ENCODE data around the gene SLC25A45. TPM values are rescaled to one million over a fixed set of nuclear protein-coding genes. Genes with fewer than 3 reads are reported as not detected.

SLC25A45 gene
- polyA plus RNA-seq, 1 donor (not counting 4 experiments of a cell fraction or from before 2014, with no cell fraction given) = 0.20 TPM

GRCh38 chr11:65390099-65390941 lies 7.9 kb upstream of the SLC25A45 start:
- dilution Hi-C loops (cut with MboI; ENCODE audit: extremely low pct_ligation_motif_present, low sequenced_read_pairs) = no loop called here
- peaks cover 46% of the 10 kb centered on the region for H3K4me1 ChIP-seq (ENCODE audit: control insufficient read depth, extremely low read depth, insufficient read depth, low read length)
- peak overlapping the region; percentile 62 for H3K4me2 ChIP-seq (ENCODE audit: control insufficient read depth, extremely low read depth, insufficient read depth, low read depth, low read length)
- H3K9me1 ChIP-seq (ENCODE audit: control insufficient read depth, extremely low read depth, insufficient read depth, low read length) = peaks cover 3% of the 10 kb centered on the region
- TF ChIP-seq CTCF (optimal IDR thresholded peaks at IDR 0.05 in 1 of 3, IDR thresholded peaks at IDR 0.05 in 1 of 3, conservative IDR thresholded peaks at IDR 0.05 in 1 of 3; ENCODE audit: extremely low read depth in 1 of 3, insufficient read depth in 2 of 3, low read length in 3 of 3) = no peak
- no peak for TF ChIP-seq EZH2 (IDR thresholded peaks at IDR 0.05; ENCODE audit: low read length)
- DNase-seq (ENCODE audit: low read depth, low spot score) = no peak
- peaks cover 23 to 28% of the 10 kb centered on the region in 2 experiments for H3K36me3 ChIP-seq (ENCODE audit: control insufficient read depth in 2 of 2, extremely low read depth in 1 of 2, insufficient read depth in 2 of 2, low read length in 2 of 2)
- H3K27ac ChIP-seq (ENCODE audit: control insufficient read depth, insufficient read depth, low read length) = peak overlapping the region; percentile 8
- H3K9me3 ChIP-seq (ENCODE audit: control insufficient read depth, low read depth, low read length) = no peaks in the 10 kb centered on the region
- peaks cover 54% of the 10 kb centered on the region for H3K79me2 ChIP-seq (ENCODE audit: control insufficient read depth, insufficient read depth, low read length)
- peaks cover 2% of the 10 kb centered on the region for H4K20me1 ChIP-seq (ENCODE audit: control insufficient read depth, extremely low read depth, insufficient read depth, low read length)
- peak overlapping the region; percentile 50 for H3K9ac ChIP-seq (ENCODE audit: control insufficient read depth, extremely low read depth, insufficient read depth, low read length)
- H3K27me3 ChIP-seq (ENCODE audit: control insufficient read depth, extremely low read depth, insufficient read depth, low read length) = no peaks in the 10 kb centered on the region
- H2AFZ ChIP-seq (ENCODE audit: control insufficient read depth, low read length) = no peak overlapping the region
- FAIRE-seq = no peak
- H3K4me3 ChIP-seq (ENCODE audit: control insufficient read depth in 2 of 3, extremely low read depth in 1 of 3, insufficient read depth in 2 of 3, low read depth in 1 of 3, low read length in 3 of 3) = peak overlapping the region; percentile 5 to 44 (median 27)

DNA sequence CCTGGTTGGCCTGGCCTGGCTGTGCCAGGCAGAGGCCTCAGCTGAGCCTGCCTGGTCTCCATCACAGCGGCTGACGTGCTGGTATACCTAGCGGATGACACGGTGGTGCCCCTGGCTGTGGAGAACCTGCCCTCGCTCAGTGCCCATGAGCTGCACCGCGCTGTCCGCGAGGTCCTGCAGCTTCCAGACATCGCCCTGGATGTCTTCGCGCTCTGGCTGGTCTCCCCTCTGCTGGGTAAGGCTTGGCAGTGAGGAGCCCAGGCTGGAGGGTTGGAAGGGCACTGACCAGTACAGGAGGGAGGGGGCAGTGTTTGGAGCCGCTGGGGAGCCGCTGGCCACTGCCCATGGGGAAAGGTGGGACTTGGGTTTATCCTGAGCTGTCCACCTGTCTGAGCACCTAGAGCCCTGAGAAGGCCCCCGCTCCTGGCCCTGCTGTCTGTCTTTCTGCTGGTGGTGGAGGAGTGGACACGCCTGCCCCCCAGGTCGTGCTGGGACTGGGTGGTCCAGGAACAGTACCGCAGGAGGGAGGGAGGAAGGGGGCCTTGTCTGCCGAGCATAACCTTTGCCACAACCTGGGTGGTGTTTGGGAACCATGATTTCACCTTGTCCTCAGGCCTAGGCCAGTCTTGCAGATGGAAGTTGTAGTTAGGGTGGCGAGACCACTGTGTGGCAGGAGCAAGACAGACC lies 7.0 kb upstream of the SLC25A45 start:
- no peak for DNase-seq (ENCODE audit: low read depth, low spot score)
- H2AFZ ChIP-seq (ENCODE audit: control insufficient read depth, low read length) = no peak overlapping the region

More for the DNA sequence above, 7.0 kb upstream of the SLC25A45 start:
- dilution Hi-C loops (cut with MboI; ENCODE audit: extremely low pct_ligation_motif_present, low sequenced_read_pairs) = no loop called here
- Histone ChIP-seq H3K9ac (ENCODE audit: control insufficient read depth, extremely low read depth, insufficient read depth, low read length) (no peak overlapping the region), H3K27me3 (ENCODE audit: control insufficient read depth, extremely low read depth, insufficient read depth, low read length) (no peaks in the 10 kb centered on the region), H3K79me2 (ENCODE audit: control insufficient read depth, insufficient read depth, low read length) (peaks cover 54% of the 10 kb centered on the region), H3K9me1 (ENCODE audit: control insufficient read depth, extremely low read depth, insufficient read depth, low read length) (peaks cover 3% of the 10 kb centered on the region), H3K9me3 (ENCODE audit: control insufficient read depth, low read depth, low read length) (no peaks in the 10 kb centered on the region), H3K4me2 (ENCODE audit: control insufficient read depth, extremely low read depth, insufficient read depth, low read depth, low read length) (peak overlapping the region; percentile 92), H4K20me1 (ENCODE audit: control insufficient read depth, extremely low read depth, insufficient read depth, low read length) (peaks cover 2% of the 10 kb centered on the region), H3K4me1 (ENCODE audit: control insufficient read depth, extremely low read depth, insufficient read depth, low read length) (peaks cover 51% of the 10 kb centered on the region), H3K27ac (ENCODE audit: control insufficient read depth, insufficient read depth, low read length) (no peak overlapping the region), H3K4me3 (ENCODE audit: control insufficient read depth in 2 of 3, extremely low read depth in 1 of 3, insufficient read depth in 2 of 3, low read depth in 1 of 3, low read length in 3 of 3) (no peak overlapping the region), H3K36me3 (ENCODE audit: control insufficient read depth in 2 of 2, extremely low read depth in 1 of 2, insufficient read depth in 2 of 2, low read length in 2 of 2) (peaks cover 23 to 27% of the 10 kb centered on the region in 2 experiments)
- TF ChIP-seq EZH2 (IDR thresholded peaks at IDR 0.05; ENCODE audit: low read length) = no peak
- no peak for TF ChIP-seq CTCF (optimal IDR thresholded peaks at IDR 0.05 in 1 of 3, IDR thresholded peaks at IDR 0.05 in 1 of 3, conservative IDR thresholded peaks at IDR 0.05 in 1 of 3; ENCODE audit: extremely low read depth in 1 of 3, insufficient read depth in 2 of 3, low read length in 3 of 3)
- FAIRE-seq = no peak

Measured in keratinocyte (primary cell).